ENCODE results near the gene DOLK.
A peak's percentile ranks its signal among the peaks of the same experiment; 100 is the strongest.

Gene DOLK

GRCh38 chr9:128919402-128920089 lies 27.9 kb downstream of the DOLK start:
- no peak overlapping the region for H3K4me3 Mint-ChIP-seq
- H3K36me3 Mint-ChIP-seq, result peaks cover 13 to 27% of the 10 kb centered on the region in 2 donors
- no peak for DNase-seq
- peaks cover 0 to 10% of the 10 kb centered on the region in 2 donors for H3K4me1 Mint-ChIP-seq
- peak overlapping the region; percentile 9 for H3K27ac Mint-ChIP-seq
- H3K9me3 Mint-ChIP-seq, result no peaks in the 10 kb centered on the region
- ATAC-seq (replicated peaks), result no peak
- no peaks in the 10 kb centered on the region for H3K27me3 Mint-ChIP-seq

- ATAC-seq (replicated peaks) (no peak), DNase-seq (no peak)
- Mint-ChIP-seq H3K4me1 (peaks cover 0 to 10% of the 10 kb centered on the region in 2 donors), H3K27me3 (no peaks in the 10 kb centered on the region), H3K36me3 (peaks cover 13 to 27% of the 10 kb centered on the region in 2 donors), H3K27ac (peak overlapping the region; percentile 9), H3K4me3 (no peak overlapping the region), H3K9me3 (no peaks in the 10 kb centered on the region)
Measured at GRCh38 chr9:128918921-128919320, 28.5 kb downstream of the DOLK start.

GRCh38 chr9:128917151-128917849 lies 30.1 kb downstream of the DOLK start:
- no peak for ATAC-seq (replicated peaks)
- Mint-ChIP-seq H3K4me3 (no peak overlapping the region), H3K27me3 (no peaks in the 10 kb centered on the region), H3K4me1 (peaks cover 7 to 11% of the 10 kb centered on the region in 2 donors), H3K9me3 (no peaks in the 10 kb centered on the region), H3K36me3 (peaks cover 19 to 36% of the 10 kb centered on the region in 2 donors), H3K27ac (peak overlapping the region; percentile 71)
- no peak for DNase-seq

- Mint-ChIP-seq H3K36me3 (peaks cover 20 to 36% of the 10 kb centered on the region in 2 donors), H3K4me1 (peaks cover 7 to 16% of the 10 kb centered on the region in 2 donors)
Measured at GRCh38 chr9:128916745-128917144, 30.7 kb downstream of the DOLK start.

GRCh38 chr9:128916204-128916603 lies 31.2 kb downstream of the DOLK start:
- Mint-ChIP-seq H3K27ac (no peak overlapping the region), H3K4me3 (no peak overlapping the region), H3K36me3 (peaks cover 20 to 36% of the 10 kb centered on the region in 2 donors), H3K27me3 (no peaks in the 10 kb centered on the region), H3K4me1 (peaks cover 7 to 16% of the 10 kb centered on the region in 2 donors), H3K9me3 (no peaks in the 10 kb centered on the region)
- ATAC-seq (replicated peaks), result no peak
- no peak for DNase-seq

More at GRCh38 chr9:128916745-128917144, 30.7 kb downstream of the DOLK start:
- H3K27ac Mint-ChIP-seq, result peak overlapping the region; percentile 71
- DNase-seq, result no peak
- H3K9me3 Mint-ChIP-seq, result no peaks in the 10 kb centered on the region
- no peak for ATAC-seq (replicated peaks)
- no peak overlapping the region for H3K4me3 Mint-ChIP-seq
- no peaks in the 10 kb centered on the region for H3K27me3 Mint-ChIP-seq

- no peak overlapping the region for H3K4me3 Mint-ChIP-seq
- ATAC-seq (replicated peaks), result no peak
- peaks cover 28 to 43% of the 10 kb centered on the region in 2 donors for H3K36me3 Mint-ChIP-seq
- no peaks in the 10 kb centered on the region for H3K27me3 Mint-ChIP-seq
- H3K9me3 Mint-ChIP-seq, result no peaks in the 10 kb centered on the region
- no peak for DNase-seq
- peaks cover 9 to 11% of the 10 kb centered on the region in 2 donors for H3K4me1 Mint-ChIP-seq
- H3K27ac Mint-ChIP-seq, result no peak overlapping the region
Measured at GRCh38 chr9:128913995-128914772, 33.2 kb downstream of the DOLK start.

GRCh38 chr9:128913048-128913900 lies 34.1 kb downstream of the DOLK start:
- Mint-ChIP-seq H3K27me3 (no peaks in the 10 kb centered on the region), H3K9me3 (no peaks in the 10 kb centered on the region), H3K36me3 (peaks cover 36 to 48% of the 10 kb centered on the region in 2 donors), H3K4me1 (peaks cover 11 to 12% of the 10 kb centered on the region in 2 donors), H3K27ac (peak overlapping the region; percentile 14), H3K4me3 (no peak overlapping the region)
- ATAC-seq (replicated peaks) (no peak), DNase-seq (no peak)

GRCh38 chr9:128912270-128912853 lies 35.0 kb downstream of the DOLK start:
- Mint-ChIP-seq H3K4me3 (no peak overlapping the region), H3K36me3 (peaks cover 35 to 49% of the 10 kb centered on the region in 2 donors), H3K9me3 (no peaks in the 10 kb centered on the region), H3K4me1 (peaks cover 11 to 14% of the 10 kb centered on the region in 2 donors), H3K27ac (no peak overlapping the region), H3K27me3 (no peaks in the 10 kb centered on the region)
- DNase-seq, result no peak
- ATAC-seq (replicated peaks), result no peak

GRCh38 chr9:128911529-128912035 lies 35.8 kb downstream of the DOLK start:
- H3K4me1 Mint-ChIP-seq, result peaks cover 11 to 15% of the 10 kb centered on the region in 2 donors
- ATAC-seq (replicated peaks), result no peak

GRCh38 chr9:128910906-128911305 lies 36.5 kb downstream of the DOLK start:
- Mint-ChIP-seq H3K9me3 (no peaks in the 10 kb centered on the region), H3K36me3 (peaks cover 35 to 44% of the 10 kb centered on the region in 2 donors), H3K4me1 (peaks cover 11 to 17% of the 10 kb centered on the region in 2 donors), H3K4me3 (no peak overlapping the region), H3K27me3 (no peaks in the 10 kb centered on the region), H3K27ac (no peak overlapping the region)
- no peak for ATAC-seq (replicated peaks)
- DNase-seq, result no peak

More at GRCh38 chr9:128911529-128912035, 35.8 kb downstream of the DOLK start:
- H3K36me3 Mint-ChIP-seq, result peaks cover 33 to 45% of the 10 kb centered on the region in 2 donors
- H3K4me3 Mint-ChIP-seq, result no peak overlapping the region
- no peak for DNase-seq
- no peaks in the 10 kb centered on the region for H3K27me3 Mint-ChIP-seq
- no peak overlapping the region for H3K27ac Mint-ChIP-seq
- no peaks in the 10 kb centered on the region for H3K9me3 Mint-ChIP-seq

- DNase-seq (no peak), ATAC-seq (replicated peaks) (no peak)
- H3K27ac Mint-ChIP-seq, result no peak overlapping the region
- no peaks in the 10 kb centered on the region for H3K9me3 Mint-ChIP-seq
- H3K4me3 Mint-ChIP-seq, result no peak overlapping the region
- H3K27me3 Mint-ChIP-seq, result no peaks in the 10 kb centered on the region
- peaks cover 6 to 17% of the 10 kb centered on the region in 2 donors for H3K4me1 Mint-ChIP-seq
- H3K36me3 Mint-ChIP-seq, result peaks cover 35 to 39% of the 10 kb centered on the region in 2 donors
Measured at GRCh38 chr9:128909859-128910258, 37.5 kb downstream of the DOLK start.

GRCh38 chr9:128908372-128908771 lies 39.0 kb downstream of the DOLK start:
- Mint-ChIP-seq H3K27me3 (no peaks in the 10 kb centered on the region), H3K36me3 (peaks cover 35 to 39% of the 10 kb centered on the region in 2 donors), H3K4me3 (no peak overlapping the region), H3K9me3 (no peaks in the 10 kb centered on the region), H3K4me1 (peaks cover 6 to 19% of the 10 kb centered on the region in 2 donors), H3K27ac (no peak overlapping the region)
- ATAC-seq (replicated peaks) (no peak), DNase-seq (no peak)

- no peaks in the 10 kb centered on the region for H3K9me3 Mint-ChIP-seq
- H3K4me3 Mint-ChIP-seq, result no peak overlapping the region
- H3K27ac Mint-ChIP-seq, result peak overlapping the region; percentile 37
- ATAC-seq (replicated peaks), result no peak
- no peak for DNase-seq
- peaks cover 15 to 22% of the 10 kb centered on the region in 2 donors for H3K4me1 Mint-ChIP-seq
- H3K27me3 Mint-ChIP-seq, result no peaks in the 10 kb centered on the region
- H3K36me3 Mint-ChIP-seq, result peaks cover 27 to 30% of the 10 kb centered on the region in 2 donors
Measured at GRCh38 chr9:128906741-128907140, 40.7 kb downstream of the DOLK start.

Measured in stimulated activated naive B cell treated with anti-CD40 and anti-IgM and Interleukin-4, amounts not matched to agents 10 μg/mL and 1 μg/mL and 100 μg/mL, for 72 hours (primary cell).